NCI-H69 (cell line): ENCODE results near the gene KCNK15.

Experiments used
- DNase-seq: peaks from one replicate; lab custom pipeline; 2025; lab: John Stamatoyannopoulos, UW

The KCNK15 gene

DNA sequence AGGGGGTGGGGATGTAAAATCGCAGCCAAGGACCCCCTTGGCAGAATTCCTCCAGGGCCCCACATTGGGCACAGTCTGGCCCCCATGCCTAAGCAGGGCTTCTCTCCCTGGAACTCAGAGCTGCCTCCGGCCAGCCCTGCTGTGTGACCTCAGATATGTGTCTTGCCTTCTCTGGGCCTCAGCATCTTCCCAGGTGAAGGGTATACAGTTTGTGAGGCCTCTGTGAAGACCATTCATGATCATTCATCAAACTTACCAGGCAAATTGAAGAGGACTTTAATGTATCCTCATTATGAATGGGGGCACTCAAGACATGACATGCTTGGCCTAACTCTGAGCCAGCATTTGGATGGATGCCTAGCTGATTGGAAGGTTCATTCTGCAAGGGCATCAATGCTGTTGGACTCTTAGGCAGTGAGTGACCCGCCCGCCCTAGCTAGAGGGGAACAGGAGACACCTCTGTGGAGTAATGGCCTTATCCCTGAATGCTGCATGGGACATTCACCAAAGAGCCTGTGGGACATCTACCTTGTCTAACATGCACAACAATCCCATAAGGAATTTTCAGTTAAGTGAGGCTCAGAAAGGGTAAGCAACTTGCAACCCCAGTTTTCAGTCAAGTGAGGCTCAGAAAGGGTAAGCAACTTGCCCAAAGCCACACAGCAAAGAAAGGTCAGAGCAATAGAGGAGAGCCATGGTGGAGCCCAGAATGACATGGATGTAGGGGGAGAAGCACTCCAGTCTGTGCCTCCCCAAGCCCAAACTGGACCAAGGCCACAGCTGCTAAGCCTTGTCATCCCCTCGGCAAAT, 30.0 kb upstream of the KCNK15 start:
- no peak for DNase-seq

DNA sequence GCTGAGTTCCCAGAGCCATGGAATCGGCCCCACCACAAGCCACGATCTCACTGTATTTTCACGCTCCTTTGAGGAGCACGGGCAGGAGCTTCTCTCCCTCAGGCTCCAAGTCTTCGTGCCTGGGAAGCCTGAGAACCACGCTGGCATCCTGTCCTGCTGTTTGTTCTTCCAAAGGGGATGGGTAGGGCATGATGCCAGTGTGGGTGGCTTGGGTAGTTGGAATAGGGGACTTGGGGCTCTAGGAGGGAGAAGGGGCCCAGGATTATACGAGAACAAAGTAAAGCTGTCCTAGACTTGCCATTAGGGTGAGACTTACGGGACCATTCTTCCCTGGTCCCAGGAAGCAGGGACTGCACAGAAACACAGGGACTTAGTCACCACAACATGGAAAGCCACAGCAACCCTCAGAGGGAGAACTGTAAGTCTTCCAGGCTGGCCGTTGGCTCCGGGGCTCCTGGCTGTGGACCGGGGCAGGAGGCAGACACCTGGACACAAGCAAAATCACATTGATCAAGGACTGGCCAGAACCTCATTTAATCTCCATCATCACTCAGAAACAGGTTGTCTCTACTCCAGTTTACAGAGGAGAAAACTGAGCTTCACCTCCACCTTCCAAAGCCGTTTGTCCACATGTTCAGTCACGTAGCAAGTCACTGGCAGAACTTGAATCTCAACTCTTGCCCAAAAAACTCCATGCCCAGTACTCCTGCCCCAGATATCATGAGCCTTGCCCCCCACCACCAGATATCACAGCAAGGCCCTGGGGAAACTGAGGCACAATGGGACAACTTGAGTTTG, 29.2 kb upstream of the KCNK15 start:
- no peak for DNase-seq

DNA sequence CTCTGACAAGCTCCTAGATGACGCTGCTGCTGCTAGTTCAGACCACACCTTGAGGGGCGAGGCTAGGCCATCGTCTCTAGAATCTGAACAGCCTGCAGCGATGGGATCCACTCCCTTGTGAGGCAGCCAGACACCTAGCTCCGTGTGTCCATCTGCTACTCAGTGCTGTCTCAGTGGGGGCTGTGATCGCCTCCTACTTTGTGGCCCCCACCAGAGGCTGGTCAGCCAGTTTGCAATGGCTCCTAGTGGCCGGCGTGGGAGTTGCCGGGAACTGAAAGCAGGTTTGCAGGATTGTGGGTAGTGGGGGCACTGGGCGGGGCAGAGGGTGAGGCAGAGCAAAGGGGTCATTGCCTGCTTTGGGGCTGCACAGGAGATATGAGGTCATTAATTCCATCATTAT, 27.7 kb upstream of the KCNK15 start:
- DNase-seq, result peak; percentile 22

DNA sequence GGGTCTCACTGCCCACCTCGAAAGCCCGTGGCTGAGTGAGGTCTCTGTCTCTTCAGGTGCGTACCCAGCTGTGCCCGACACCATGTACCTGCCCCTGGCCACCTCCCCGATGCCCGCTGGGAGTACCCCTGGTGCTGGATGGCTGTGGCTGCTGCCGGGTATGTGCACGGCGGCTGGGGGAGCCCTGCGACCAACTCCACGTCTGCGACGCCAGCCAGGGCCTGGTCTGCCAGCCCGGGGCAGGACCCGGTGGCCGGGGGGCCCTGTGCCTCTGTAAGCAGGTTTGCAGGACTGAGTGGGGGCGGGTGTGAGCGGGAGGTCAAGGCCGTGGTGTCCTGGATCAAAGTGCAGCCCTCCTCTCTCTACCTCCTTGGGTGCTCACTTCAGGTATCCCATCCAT, 25.8 kb upstream of the KCNK15 start:
- DNase-seq, result no peak

DNA sequence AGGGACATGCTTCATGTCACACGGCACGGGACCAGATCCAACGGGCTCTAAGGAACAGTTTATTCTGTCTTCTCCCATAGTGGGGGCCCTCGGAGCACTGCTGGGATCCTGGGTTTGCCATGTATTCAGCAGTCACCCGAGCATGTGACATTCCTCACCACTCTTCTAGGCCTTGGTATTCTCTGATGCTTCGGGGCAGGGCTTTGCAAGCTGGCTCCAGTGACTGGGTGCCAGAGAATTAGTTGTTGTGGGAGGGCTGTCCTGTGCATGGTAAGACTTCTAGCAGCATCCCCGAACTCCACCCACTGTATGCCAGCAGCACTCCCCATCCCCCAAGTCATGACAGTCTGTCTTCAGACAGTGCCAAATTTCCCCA, 25.1 kb upstream of the KCNK15 start:
- peak; percentile 50 for DNase-seq

DNA sequence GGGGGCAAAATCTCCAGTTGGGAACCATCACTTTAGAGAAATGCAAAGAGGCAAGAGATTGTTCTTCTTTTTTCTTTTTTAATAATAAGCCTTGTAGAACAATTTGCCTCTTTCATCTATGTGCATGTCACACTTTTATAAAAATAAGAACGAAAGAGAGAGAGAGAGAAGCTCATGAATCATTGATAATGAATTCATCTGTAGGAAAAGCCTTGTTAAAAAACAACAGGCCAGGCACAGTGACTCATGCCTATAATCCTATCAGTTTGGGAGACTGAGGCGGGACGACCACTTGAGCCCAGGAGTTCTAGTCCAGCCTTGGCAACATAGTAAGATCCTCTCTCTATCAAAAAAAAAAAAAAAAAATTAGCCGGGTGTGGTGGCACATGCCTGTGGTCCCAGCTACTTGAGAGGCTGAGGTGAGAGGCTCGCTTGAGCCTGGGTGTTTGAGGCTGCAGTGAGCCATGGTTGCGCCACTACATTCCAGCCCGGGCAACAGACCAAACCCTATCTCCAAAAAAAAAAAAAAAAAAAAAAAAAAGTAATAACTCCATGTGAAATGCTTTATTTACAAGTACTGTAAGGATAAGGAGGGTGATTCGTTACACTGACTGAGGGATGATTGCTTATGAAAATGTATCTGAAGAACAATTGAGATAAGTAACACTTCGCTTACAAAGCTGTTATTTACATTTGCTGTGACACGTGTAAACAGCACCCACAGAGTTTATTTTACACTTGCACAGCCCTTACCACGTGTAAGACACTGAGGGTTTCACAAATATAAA, 24.5 kb upstream of the KCNK15 start:
- no peak for DNase-seq

DNA sequence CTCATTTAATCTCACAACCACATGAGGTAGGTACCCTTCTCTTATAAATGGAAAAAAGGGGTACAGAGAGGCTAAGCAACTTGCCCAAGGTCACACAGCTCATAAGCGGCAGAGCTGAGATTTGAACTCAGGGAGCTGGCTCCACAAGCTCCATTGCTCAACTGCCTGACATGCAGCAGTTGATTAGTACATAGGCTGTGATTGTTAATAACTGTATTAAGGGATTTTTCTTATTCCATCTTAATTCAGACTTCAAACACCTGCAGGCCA, 23.9 kb upstream of the KCNK15 start:
- DNase-seq, result no peak

DNA sequence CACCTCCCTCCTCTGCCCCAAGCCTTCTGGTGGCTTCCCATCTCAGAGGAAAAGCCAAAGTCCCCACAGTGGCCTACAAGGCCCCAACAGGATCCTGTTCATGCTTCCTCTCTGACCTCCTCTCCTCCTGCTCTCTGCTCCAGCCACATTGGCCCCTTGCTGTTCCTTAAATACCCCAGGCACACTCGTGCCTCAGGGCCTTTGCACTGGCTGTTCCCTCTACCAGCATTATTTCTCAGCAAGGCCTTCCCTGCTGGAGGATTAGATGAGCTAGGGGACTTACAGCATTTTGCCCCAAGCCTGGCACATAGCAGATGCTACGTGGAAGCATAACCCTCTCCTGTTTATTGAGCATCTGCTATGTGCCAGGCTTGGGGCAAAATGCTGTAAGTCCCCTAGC, 22.7 kb upstream of the KCNK15 start:
- DNase-seq, result no peak

DNA sequence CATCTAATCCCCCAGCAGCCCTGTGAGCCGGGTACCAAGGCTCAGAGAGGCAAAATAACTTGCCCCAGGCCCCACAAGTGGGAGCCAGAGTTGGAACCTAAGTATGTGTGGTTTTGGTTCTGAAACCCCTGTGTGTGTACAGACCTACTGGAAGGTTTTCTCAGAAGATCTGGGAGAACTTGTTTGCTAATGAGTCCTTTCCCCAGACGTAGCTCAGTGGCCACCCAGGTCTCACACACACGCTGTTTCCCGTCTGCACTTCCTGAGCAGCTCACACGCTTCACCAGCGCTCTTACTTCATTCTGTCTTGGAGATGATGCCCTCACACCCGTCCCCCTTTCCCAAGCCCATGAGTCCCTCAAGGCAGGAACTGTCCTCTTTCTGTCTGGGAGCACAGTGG, 22.3 kb upstream of the KCNK15 start:
- DNase-seq, result no peak

DNA sequence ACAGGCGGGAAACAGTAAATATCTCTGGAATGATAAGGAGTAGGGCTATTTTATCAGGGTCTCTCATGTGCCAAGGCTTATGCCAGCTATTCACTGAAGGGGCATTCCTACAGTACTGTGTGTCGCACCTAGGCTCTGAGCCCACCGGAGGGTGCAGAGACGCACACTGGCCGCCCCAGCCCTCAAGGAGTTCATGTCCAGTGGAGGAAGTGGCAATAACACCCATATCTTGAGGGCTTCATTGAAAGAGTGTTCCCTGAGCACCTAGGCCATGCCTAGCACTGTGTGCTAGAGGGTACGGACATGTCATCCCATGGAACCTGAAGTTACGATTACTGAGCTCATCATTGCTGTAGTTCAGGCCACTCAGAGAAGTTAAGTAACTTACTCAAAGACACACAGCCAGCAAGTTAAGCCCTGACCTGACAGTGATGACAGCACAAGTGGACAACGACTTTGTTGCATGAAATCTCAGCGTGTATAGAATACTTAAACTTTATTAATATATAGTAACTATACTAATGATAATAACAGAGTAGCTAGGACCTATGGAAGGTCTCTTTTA, 21.8 kb upstream of the KCNK15 start:
- DNase-seq, result no peak

DNA sequence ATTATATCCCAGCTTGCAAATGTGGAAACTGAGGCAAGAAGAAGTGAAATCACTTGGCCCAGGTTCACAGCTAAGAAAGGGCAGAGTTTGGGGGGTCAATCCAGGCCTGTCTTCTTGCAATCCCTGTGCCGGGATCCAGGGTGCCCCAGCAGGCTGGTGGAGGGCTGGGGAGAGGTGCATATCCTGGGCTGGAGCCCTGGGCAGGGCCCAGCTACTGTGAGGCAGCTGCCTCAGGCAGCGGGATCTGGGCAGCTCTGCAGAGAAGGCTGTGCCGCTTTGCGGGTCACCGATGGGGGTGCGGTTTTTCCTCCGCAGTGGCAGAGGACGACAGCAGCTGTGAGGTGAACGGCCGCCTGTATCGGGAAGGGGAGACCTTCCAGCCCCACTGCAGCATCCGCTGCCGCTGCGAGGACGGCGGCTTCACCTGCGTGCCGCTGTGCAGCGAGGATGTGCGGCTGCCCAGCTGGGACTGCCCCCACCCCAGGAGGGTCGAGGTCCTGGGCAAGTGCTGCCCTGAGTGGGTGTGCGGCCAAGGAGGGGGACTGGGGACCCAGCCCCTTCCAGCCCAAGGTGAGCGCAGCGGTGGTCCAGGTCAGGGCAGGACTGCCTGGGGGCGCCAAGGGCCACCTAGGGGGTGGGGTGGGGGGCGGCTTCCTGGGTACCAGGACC, 21.1 kb upstream of the KCNK15 start:
- no peak for DNase-seq

DNA sequence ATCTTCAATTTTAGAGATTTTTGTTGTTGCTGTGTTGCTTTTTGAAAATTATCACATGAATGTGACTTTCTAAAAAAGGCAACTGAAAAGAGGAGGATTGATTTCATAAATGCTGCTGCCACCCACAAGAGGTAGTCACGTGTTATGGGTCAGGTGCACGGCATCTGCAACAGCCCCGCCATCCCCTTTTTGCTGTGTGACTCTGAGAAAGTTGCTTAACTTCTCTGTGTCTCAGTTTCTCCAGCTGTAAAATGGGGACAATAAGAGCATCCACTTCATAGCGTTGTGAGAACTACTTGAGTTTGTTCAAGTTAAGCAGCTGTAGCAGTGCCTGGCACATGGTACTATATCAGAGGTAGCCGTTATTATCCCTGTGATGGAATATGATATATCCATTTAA, 19.8 kb upstream of the KCNK15 start:
- DNase-seq, result no peak

DNA sequence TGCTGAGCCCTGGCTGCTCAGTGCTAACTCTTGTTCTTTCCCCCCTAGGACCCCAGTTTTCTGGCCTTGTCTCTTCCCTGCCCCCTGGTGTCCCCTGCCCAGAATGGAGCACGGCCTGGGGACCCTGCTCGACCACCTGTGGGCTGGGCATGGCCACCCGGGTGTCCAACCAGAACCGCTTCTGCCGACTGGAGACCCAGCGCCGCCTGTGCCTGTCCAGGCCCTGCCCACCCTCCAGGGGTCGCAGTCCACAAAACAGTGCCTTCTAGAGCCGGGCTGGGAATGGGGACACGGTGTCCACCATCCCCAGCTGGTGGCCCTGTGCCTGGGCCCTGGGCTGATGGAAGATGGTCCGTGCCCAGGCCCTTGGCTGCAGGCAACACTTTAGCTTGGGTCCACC, 18.6 kb upstream of the KCNK15 start:
- DNase-seq, result no peak

DNA sequence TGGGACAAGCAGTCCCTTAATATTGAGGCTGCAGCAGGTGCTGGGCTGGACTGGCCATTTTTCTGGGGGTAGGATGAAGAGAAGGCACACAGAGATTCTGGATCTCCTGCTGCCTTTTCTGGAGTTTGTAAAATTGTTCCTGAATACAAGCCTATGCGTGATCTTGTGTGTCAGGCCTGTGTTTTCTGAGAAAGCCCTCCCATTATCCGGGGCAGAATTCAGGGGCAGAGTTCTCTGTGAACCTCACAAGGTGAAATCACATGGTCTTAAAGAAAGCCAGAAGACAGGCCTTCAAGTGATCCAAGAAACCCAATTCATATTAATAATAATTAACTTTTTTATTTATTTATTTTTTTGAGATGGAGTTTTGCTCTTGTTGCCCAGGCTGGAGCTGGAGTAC, 18.0 kb upstream of the KCNK15 start:
- no peak for DNase-seq

DNA sequence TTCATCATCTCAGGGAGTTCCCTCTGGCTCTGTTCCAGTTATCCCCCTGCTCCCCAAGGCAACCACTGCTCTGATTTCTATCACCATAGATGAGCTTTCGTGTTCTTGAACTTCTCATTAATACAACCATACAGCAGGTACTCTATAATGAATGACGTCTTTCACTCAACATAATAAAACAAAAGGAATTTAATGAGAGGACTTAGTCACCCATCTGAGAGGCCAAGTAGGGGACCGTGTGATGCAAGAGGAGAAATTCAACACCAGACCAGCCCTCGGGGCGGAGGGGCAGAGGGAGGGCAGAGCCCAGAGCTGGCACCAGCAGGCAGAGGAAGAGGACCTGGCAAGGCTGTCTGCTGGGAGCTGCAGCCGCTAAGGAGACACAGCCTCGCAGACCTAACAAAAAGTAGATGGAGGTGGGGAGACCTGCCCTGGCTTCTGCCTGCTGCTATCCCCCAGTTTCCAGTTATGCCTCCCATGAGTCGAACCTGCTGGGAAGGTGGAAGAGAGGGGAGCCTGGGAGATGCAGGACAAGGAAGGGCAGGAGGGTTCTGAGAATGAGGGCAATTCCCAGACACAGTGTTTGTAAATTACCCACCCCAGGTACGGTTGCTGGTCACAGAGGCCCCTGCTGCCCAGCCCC, 16.7 kb upstream of the KCNK15 start:
- peak; percentile 91 for DNase-seq

DNA sequence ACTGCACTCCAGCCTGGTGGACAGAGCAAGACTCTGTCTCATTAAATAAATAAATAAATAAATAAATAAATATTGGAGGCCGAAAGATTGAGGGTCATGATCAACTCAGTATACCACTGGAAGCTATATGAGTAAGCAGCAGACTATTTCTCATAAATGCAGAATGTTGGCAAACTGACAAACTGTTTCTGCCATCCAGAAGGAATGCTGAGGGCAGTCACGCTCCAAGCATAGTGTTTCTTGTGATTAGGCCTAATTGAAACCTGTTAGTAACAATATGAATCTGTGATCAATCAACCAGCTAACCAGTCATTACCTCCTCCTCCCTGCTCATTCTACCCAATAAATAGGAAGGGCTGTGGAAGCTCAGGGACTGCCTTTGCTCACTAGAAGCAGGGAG, 15.2 kb upstream of the KCNK15 start:
- DNase-seq, result peak; percentile 8

DNA sequence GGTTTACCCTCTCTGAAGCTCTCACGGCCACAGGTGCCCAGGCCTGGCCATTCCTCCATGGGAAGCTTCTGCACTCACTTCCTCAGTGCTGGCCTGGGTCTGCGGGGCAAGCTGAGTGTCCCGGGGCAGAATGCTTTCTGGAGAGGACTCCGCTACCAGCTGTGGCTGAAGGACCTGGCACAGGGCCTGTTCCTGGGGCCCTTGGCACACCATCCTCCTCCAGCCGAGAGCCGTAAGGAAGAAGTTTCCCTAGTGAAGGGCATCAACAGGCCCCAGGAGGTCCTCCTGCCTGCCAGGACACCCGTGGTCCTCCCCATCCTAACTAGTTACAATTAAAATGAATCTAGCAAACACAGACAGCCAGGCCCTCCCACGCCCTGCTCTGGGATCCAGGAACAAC, 14.0 kb upstream of the KCNK15 start:
- peak; percentile 4 for DNase-seq

DNA sequence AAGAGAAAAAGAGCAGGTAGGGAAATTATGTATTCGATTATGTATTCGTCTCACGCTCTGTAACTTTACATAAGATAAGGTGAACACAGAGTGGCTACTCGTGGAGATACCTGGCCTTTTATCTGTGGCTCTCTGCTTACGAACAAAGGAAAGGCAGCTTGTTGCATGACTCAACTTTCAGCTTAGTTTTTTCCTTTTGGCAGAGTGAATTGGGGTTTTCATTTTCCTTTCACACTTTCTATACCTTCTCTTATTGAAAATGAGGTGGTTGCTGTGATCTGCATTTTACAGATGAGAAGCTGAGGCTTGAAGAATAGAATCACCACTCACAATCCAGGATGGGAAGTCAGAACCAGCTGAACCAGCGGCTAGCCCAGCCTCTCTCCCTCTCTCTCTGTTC, 13.3 kb upstream of the KCNK15 start:
- DNase-seq, result no peak

DNA sequence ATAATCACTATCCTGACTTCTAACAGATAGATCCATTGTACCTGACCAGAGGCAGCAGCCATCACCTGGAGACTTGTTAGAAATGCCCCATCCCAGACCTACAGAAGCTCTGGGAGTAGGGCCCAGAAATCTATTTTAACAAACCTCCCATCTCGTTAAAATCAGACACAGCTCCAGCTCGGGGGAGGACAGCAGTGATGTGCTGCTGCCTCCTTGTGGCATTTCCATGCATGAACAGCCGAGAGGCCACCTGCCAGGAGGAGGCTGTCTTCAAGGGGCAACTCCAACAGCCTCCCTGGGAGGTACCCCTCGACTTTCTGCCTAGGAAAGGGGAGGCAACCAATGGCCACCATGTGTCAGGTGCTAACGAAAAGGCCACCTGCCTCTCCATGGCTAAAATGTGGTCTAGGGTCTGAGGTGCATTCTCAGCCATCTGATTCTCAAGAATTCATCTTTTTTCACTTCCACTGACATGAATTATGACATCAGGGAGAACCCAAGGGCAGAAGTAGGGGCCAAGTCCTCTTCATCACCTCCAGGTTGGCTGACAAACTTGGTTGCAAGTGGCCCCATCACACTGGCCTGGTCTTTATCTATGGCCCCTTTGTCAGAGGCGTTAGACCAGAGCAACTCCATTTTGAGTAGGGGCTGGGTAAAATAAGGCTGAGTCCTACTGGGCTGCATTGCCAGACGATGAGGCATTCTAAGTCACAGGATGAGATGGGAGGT, 12.2 kb upstream of the KCNK15 start:
- DNase-seq, result peak; percentile 55

DNA sequence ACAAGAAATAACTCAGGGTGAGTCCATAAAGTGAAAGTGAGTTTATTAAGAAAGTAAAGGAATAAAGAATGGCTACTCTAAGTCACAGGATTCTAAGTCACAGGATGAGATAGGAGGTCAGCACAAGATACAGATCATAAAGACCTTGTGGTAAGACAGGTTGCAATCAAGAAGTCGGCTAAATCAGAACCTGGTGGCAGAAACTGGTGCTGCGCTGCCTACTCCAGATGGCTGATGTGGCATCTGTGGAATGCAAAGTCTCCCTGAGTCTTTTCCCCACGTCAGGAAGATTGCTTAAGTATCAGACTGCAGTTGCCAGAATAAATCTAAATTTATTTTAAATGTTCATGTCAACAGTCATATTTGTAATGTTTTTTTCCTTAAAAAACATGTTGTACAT, 10.7 kb upstream of the KCNK15 start:
- DNase-seq, result no peak

DNA sequence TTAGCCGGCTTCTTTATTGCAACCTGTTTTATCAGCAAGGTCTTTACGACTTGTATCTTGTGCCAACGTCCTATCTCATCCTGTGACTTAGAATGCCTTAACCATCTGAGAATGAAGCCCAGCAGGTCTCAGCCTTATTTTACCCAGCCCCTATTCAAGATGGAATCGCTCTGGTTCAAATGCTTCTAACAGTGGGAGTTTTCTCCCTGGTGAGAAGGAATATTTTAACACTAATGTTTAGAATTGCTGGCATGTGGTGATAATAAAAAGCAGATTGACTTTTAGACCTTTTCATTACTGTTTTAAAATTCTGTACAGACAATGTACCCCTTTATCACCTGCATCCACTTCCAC, 9.9 kb upstream of the KCNK15 start:
- no peak for DNase-seq
